Fibroblast of skin of left quadriceps (primary cell): ENCODE results near the gene ZNF440.

Experiments
- DNase-seq, 2 experiments: peaks; one replicate each; pipeline ENCODE4 v3.0.0-alpha.2; 2013; ENCODE audit warnings: low read depth in 2 of 2

Gene ZNF440

DNA sequence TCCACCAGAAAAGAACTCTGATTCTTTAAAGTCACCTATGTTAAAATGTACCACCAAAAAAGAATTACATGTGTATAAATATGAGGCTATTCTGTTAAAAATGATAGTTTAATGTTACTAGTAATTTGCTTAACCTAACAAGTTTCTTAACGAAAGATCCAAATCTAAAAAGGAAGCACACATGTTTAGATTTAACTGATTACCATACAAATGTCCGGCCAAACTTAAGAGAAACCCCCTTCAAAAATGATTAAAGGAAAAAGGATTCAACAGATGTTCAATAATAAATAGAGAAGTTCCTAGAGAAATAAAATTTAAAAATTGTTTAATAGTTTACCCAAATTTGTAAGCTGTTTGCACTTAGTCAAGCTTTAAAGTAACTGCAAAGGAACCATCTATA is 68.5 kb downstream of the ZNF440 start:
- DNase-seq = no peak
